CD14-positive monocyte (primary cell): ENCODE results near the gene KAT6B. TPM values are rescaled to one million over a fixed set of nuclear protein-coding genes. Genes with fewer than 3 reads are reported as not detected.

Source experiments
- DNase-seq, 3 donors: peaks; one replicate each; pipeline ENCODE4 v3.0.0-alpha.2; 2011 to 2022
- H2AFZ ChIP-seq: 2 replicates; pipeline ENCODE4 v1.6.0; 2012; ENCODE audit warnings: mild to moderate bottlenecking, low read depth, low read length, inconsistent platforms; ENCODE audit not compliant: insufficient read depth, poor library complexity, severe bottlenecking
- H3K27ac ChIP-seq, 2 donors: 1 replicate in 1 of 2; 2 replicates in 1 of 2; pipeline ENCODE4 v1.5.1; 2012 to 2013; ENCODE audit warnings: low read length in 2 of 2, control low read depth in 1 of 2, inconsistent platforms in 1 of 2, low read depth in 1 of 2, mild to moderate bottlenecking in 1 of 2
- H3K27me3 ChIP-seq, 2 donors: one replicate each; pipeline versions ENCODE4 v1.6.0 to v1.6.1; 2011 to 2013; ENCODE audit warnings: low read length in 2 of 2; ENCODE audit not compliant: control insufficient read depth in 2 of 2, insufficient read depth in 2 of 2
- H3K36me3 ChIP-seq, 2 donors: replicated peaks in 1 of 2; 1 replicate in 1 of 2; 2 replicates in 1 of 2; pipeline versions ENCODE4 v1.5.1 to v1.6.1; 2012 to 2013; ENCODE audit warnings: low read length in 2 of 2, control low read depth in 1 of 2, inconsistent platforms in 1 of 2, mild to moderate bottlenecking in 1 of 2; ENCODE audit not compliant: insufficient read depth in 2 of 2, control insufficient read depth in 1 of 2
- H3K4me1 ChIP-seq, 2 donors: 1 replicate in 1 of 2; 2 replicates in 1 of 2; pipeline versions ENCODE4 v1.5.1 to v1.6.1; 2012 to 2013; ENCODE audit warnings: low read length in 2 of 2, control low read depth in 1 of 2, inconsistent platforms in 1 of 2, mild to moderate bottlenecking in 1 of 2, moderate library complexity in 1 of 2; ENCODE audit not compliant: insufficient read depth in 2 of 2, control insufficient read depth in 1 of 2
- H3K4me2 ChIP-seq: replicated peaks from 2 replicates; pipeline ENCODE3; 2012; ENCODE audit warnings: low read length, moderate library complexity, mild to moderate bottlenecking; ENCODE audit not compliant: poor library complexity, severe bottlenecking; ENCODE audit errors: extremely low read depth
- H3K4me3 ChIP-seq, 3 experiments: fragments of 200-600 bp in 1 of 3; sonication (generic) in 1 of 3; replicated peaks in 1 of 3; 1 replicate in 2 of 3; 2 replicates in 1 of 3; pipeline ENCODE4 v1.5.1; 2011 to 2013; ENCODE audit warnings: low read length in 3 of 3, mild to moderate bottlenecking in 3 of 3, control low read depth in 2 of 3, low read depth in 2 of 3, inconsistent platforms in 1 of 3, moderate library complexity in 1 of 3
- H3K79me2 ChIP-seq: 2 replicates; pipeline ENCODE4 v1.6.0; 2012; ENCODE audit warnings: mild to moderate bottlenecking, control low read depth, inconsistent platforms, low read length, moderate library complexity; ENCODE audit not compliant: insufficient read depth
- H3K9ac ChIP-seq: 2 replicates; pipeline ENCODE4 v1.6.0; 2017; ENCODE audit warnings: low read length, mild to moderate bottlenecking; ENCODE audit not compliant: insufficient read depth, poor library complexity, severe bottlenecking
- H3K9me3 ChIP-seq, 2 donors: replicated peaks in 1 of 2; 1 replicate in 1 of 2; 2 replicates in 1 of 2; pipeline versions ENCODE4 v1.5.1 to v1.6.1; 2012 to 2013; ENCODE audit warnings: low read length in 2 of 2, control low read depth in 1 of 2; ENCODE audit not compliant: control insufficient read depth in 1 of 2, insufficient read depth in 1 of 2
- H4K20me1 ChIP-seq: 2 replicates; pipeline ENCODE4 v1.6.0; 2012; ENCODE audit warnings: mild to moderate bottlenecking, low read length, control low read depth, moderate library complexity; ENCODE audit not compliant: insufficient read depth
- H3K27ac Mint-ChIP-seq, 7 donors: one replicate each; pipeline ENCODE4 v1.8.0; 2020; ENCODE audit warnings: mild to moderate bottlenecking in 7 of 7, mixed read lengths in 7 of 7, moderate library complexity in 6 of 7, inconsistent platforms in 2 of 7
- H3K27me3 Mint-ChIP-seq, 3 donors: one replicate each; pipeline ENCODE4 v1.8.0; 2021 to 2022; ENCODE audit warnings: low read depth in 3 of 3, mild to moderate bottlenecking in 3 of 3, mixed read lengths in 3 of 3, moderate library complexity in 3 of 3, inconsistent platforms in 1 of 3
- H3K36me3 Mint-ChIP-seq, 2 donors: one replicate each; pipeline ENCODE4 v1.8.0; 2020; ENCODE audit warnings: mixed read lengths in 2 of 2, inconsistent platforms in 1 of 2, mild to moderate bottlenecking in 1 of 2
- H3K4me1 Mint-ChIP-seq: one replicate; pipeline ENCODE4 v1.8.0; 2020; ENCODE audit warnings: mild to moderate bottlenecking, mixed read lengths
- H3K4me3 Mint-ChIP-seq, 2 donors: one replicate each; pipeline ENCODE4 v1.8.0; 2020; ENCODE audit warnings: mild to moderate bottlenecking in 2 of 2, mixed read lengths in 2 of 2, moderate library complexity in 1 of 2
- H3K9me3 Mint-ChIP-seq, 7 donors: one replicate each; pipeline ENCODE4 v1.8.0; 2020 to 2022; ENCODE audit warnings: mixed read lengths in 7 of 7, mild to moderate bottlenecking in 6 of 7, moderate library complexity in 6 of 7, inconsistent platforms in 2 of 7
- CTCF ChIP-seq: fragments of 200-600 bp; IDR thresholded peaks from one replicate; pipeline ENCODE4 v1.8.0; 2022; ENCODE audit warnings: antibody characterized with exemption, mild to moderate bottlenecking
- WGBS: methylation state at CpG from one replicate; pipeline ENCODE4 v1.1.5; 2013; ENCODE audit warnings: missing lambda C conversion rate; ENCODE audit not compliant: insufficient coverage; 5-methylcytosine and 5-hydroxymethylcytosine counted together
- intact Hi-C, 2 donors: fragments of 100-400 bp; cut with micrococcal nuclease; formaldehyde crosslinking; loops; one replicate each; pipeline versions ENCODE4 v1.15.0 to v1.15.1; 2023
- polyA plus RNA-seq, 3 donors: library from polyadenylated mRNA; depleted of rRNA in 1 of 3; unstranded in 2 of 3; stranded (reverse) in 1 of 3; fragments of 300-500 nt in 2 of 3; fragments of >200 nt in 1 of 3; fragmentation: Illumina TruSeq in 2 of 3; gene quantifications; 1 replicate in 2 of 3; 2 replicates in 1 of 3; pipeline ENCODE4 v1.2.3, GENCODE V29; 2012 to 2021

Gene KAT6B
- polyA plus RNA-seq, 3 donors, result 3.3 to 6.4 (median 6.2) TPM

DNA sequence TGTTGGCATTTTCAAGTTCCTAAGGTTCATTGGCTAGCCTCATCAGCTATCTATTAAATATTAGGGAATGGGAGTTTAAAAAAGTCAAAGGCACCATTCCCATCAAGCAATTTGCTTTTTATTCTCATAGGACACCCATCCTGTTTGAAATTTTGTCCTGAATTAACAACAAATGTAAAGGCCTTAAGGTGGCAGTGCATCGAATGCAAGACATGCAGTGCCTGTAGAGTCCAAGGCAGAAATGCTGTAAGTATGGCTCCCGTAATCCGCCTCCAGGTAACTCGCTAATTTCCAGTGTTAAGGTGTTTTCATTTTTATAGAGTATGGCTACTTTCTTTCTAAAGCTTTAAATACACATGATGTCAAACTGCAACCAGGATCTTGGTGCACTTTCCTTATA lies 143.1 kb downstream of the KAT6B start:
- H3K9ac ChIP-seq, result no peak overlapping the region
- H3K27ac ChIP-seq, result no peak overlapping the region
- Mint-ChIP-seq H3K36me3 (peaks cover 22 to 25% of the 10 kb centered on the region in 2 donors), H3K4me3 (no peak overlapping the region), H3K27me3 (no peaks in the 10 kb centered on the region), H3K27ac (no peak overlapping the region), H3K9me3 (peaks cover 0 to 5% (median 0%) of the 10 kb centered on the region in 7 donors), H3K4me1 (peaks cover 14% of the 10 kb centered on the region)
- peaks cover 0 to 15% of the 10 kb centered on the region in 2 donors for H3K36me3 ChIP-seq
- no peaks in the 10 kb centered on the region for H3K9me3 ChIP-seq
- no peaks in the 10 kb centered on the region for H4K20me1 ChIP-seq
- H3K27me3 ChIP-seq, result no peaks in the 10 kb centered on the region
- no peak overlapping the region for H2AFZ ChIP-seq
- 100% methylated on average over 1 of the region's 4 CpGs for WGBS
- no peak for TF ChIP-seq CTCF
- intact Hi-C loops, result no loop called here
- H3K4me3 ChIP-seq, result no peak overlapping the region
- peaks cover 6 to 9% of the 10 kb centered on the region in 2 donors for H3K4me1 ChIP-seq
- H3K4me2 ChIP-seq, result no peak overlapping the region
- DNase-seq, result no peak
- no peaks in the 10 kb centered on the region for H3K79me2 ChIP-seq

GRCh38 chr10:74973741-74974392 lies 147.5 kb downstream of the KAT6B start:
- DNase-seq, result no peak
- no peak overlapping the region for H3K4me2 ChIP-seq
- H3K27me3 Mint-ChIP-seq, result no peaks in the 10 kb centered on the region
- no peaks in the 10 kb centered on the region for H3K27me3 ChIP-seq
- no peak overlapping the region for H2AFZ ChIP-seq
- H3K9me3 Mint-ChIP-seq, result no peaks in the 10 kb centered on the region
- TF ChIP-seq CTCF, result no peak
- H3K4me3 ChIP-seq, result no peak overlapping the region
- no peaks in the 10 kb centered on the region for H3K79me2 ChIP-seq
- H3K9me3 ChIP-seq, result no peaks in the 10 kb centered on the region
- WGBS, result 100% methylated on average over 1 of the region's 2 CpGs
- H3K4me1 Mint-ChIP-seq, result peaks cover 3% of the 10 kb centered on the region
- no peak overlapping the region for H3K27ac Mint-ChIP-seq
- no peak overlapping the region for H3K27ac ChIP-seq
- no peaks in the 10 kb centered on the region for H4K20me1 ChIP-seq
- H3K4me3 Mint-ChIP-seq, result no peak overlapping the region
- H3K4me1 ChIP-seq, result no peaks in the 10 kb centered on the region
- H3K9ac ChIP-seq, result no peak overlapping the region
- H3K36me3 ChIP-seq, result peaks cover 12 to 44% of the 10 kb centered on the region in 2 donors
- H3K36me3 Mint-ChIP-seq, result peaks cover 34 to 39% of the 10 kb centered on the region in 2 donors
- intact Hi-C loops, result no loop called here
